Left kidney (tissue), 2 donors: ENCODE data around the gene HPN. TPM values are rescaled to one million over a fixed set of nuclear protein-coding genes. Genes with fewer than 3 reads are reported as not detected.
"Not testable (repeated sequence)": the region's sequence is repeated elsewhere in the genome, so short reads cannot be mapped to it uniquely, and the experiment has no call there.

Experiments
- DNase-seq: peaks from one replicate; pipeline ENCODE4 v3.0.0-alpha.2; 2013
- polyA plus RNA-seq: library from polyadenylated mRNA; unstranded; fragments of 120-200 nt; gene quantifications from one replicate; pipeline ENCODE4 v1.2.1, GENCODE V29; 2013; ENCODE audit not compliant: insufficient read length

The HPN gene
- polyA plus RNA-seq, 1 donor = 89.0 TPM

DNA sequence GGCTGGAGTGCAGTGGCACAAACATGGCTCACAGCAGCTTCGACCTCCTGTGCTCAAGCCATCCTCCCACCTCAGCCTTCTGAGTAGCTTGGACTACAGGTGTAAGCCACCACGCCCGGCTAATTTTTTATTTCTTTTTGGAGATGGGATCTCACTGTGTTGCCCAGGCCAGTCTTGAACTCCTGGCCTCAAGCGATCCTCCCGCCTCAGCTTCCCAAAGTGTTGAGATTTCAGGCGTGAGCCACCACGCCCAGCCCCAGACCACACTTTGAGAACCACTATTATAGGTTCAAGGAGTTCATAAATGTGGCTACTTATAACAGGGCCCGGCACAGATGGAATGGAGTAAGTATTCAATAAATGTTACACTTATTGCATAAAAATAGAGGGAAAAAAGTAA is 14.5 kb upstream of the HPN start:
- no peak for DNase-seq

DNA sequence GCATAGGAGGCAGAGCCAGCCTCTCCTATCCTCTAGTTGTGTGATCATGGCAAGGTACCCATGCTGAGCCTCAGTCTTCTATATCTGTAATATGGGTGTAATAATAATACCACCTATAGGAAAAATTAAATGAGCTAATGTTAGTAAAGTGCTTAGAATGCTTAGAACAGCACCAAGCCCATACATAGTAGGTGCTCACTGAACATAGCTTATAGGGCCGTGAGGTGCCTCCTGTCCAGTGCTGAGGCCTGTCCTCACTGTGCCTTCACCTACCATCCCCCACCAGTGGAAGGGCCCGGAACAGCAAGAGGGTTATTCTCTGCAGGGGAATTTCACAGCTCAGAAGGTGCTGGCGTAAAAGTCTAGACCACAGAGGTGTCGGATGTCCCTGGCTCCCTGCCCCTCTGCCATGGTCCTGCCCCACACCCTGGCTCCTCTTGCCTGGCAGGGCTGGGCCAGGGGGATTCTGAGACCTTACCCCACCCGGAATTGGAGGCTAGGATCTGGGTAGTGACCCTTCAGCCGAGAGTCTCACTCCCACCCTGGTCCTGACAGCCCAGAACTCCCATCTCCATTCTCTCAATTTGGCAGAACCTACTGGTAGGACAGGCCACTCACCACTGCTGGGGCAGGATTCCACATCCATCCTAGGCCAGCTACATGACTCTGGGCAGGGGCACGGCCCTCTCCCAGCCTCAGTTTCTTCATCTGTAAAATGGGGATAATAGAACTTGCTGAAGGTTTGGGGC is 13.5 kb upstream of the HPN start:
- no peak for DNase-seq

DNA sequence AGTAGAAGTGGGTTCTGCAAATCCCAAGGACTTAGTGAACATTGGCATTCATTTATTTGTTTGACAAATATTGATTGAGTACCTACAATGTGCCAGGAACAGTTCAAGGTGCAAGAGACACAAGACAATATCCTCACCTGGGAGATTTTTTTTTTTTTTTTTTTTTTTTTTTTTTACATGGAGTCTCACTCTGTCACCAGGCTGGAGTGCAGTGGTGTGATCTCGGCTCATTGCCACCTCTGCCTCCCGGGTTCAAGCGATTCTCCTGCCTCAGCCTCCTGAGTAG is 13.0 kb upstream of the HPN start:
- DNase-seq = not testable (repeated sequence)

DNA sequence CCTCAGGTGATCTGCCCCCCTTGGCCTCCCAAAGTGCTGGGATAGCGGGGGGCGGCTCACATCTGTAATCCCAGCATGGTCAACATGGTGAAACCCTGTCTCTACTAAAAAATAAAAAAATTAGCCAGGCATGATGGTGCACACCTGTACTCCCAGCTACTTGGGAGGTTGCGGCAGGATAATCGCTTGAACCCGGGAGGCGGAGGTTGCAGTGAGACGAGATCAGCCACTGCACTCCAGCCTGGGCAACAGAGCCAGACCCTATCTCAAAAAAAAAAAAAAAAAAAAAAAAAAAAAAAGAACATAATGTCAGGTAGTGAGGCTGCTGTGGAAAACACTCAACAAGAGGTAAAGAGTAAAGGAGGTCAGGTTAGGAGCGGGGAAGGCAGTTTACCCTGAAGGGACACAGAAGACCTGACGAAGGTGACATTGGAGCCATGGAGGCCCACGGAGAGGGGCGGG is 12.2 kb upstream of the HPN start:
- not testable (repeated sequence) for DNase-seq

DNA sequence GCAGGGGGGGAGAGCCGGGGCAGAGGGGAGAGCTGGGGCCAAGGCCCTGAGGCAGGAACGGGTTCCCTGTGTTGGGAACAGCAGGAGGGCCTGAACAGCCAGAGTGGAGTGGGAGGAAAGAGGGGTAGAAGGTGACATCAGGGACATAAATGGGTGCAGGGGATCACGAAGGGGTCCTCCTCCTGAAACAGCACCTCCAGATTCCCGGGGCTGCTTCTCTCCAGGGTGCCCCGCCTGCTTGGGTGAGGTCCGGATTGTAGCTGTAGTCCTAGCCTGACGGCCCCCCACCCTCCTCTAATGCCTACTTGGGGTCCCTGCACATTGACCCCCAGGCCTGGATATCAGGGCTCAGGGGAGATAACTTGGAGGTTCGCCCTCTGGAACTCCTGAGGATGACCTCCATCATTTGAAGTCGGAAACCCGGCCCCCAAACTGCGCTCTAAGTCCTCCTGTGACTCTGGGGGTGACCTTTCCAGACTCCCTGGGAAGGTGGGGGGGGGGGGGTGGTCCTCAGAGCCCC is 11.7 kb upstream of the HPN start:
- DNase-seq = no peak

DNA sequence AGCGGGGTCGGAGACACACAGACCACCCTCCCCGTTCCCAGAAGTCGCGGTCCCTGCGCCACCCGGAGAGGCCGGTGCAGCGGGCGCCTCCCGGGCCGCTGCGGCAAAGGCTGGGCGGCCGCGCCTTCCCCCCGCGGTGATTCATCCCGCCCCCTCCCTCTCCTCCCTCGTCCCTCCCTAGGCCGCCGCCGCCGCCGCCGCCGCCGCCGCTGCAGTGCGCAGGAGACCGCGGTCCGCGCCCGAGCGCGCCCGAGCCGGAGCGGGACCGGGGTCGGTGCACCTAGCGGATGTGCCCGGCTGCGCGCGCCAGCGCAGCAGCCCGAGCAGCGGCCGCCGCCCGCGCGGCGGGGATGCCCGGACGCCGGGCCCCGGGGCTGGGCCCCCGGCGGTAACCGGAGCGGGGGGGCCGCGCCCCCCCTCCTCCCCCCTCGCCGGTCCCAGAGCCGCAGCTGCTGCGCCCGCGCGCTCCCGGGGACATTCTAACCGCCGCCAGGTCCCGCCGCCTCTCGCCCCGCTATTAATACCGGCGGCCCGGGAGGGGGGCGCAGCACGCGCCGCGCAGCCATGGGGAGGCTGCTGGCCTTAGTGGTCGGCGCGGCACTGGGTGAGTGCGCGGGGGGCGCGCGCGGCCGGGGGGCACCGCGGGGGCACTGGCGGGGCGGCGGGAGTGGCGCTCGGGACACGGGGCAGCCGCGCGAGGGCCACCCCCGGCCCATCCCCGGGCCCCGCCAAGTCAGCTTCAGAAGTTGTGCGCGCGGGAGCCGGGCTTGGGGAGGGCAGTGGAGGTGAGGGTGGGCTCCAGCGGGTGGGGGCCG is 11.1 kb upstream of the HPN start, which contains the start of gene SCN1B:
Gene SCN1B (plus strand): TSS at position 214 of the 815 bp plus-strand sequence. CDS start 351 bp downstream, at position 565.
- DNase-seq = peak; percentile 45

DNA sequence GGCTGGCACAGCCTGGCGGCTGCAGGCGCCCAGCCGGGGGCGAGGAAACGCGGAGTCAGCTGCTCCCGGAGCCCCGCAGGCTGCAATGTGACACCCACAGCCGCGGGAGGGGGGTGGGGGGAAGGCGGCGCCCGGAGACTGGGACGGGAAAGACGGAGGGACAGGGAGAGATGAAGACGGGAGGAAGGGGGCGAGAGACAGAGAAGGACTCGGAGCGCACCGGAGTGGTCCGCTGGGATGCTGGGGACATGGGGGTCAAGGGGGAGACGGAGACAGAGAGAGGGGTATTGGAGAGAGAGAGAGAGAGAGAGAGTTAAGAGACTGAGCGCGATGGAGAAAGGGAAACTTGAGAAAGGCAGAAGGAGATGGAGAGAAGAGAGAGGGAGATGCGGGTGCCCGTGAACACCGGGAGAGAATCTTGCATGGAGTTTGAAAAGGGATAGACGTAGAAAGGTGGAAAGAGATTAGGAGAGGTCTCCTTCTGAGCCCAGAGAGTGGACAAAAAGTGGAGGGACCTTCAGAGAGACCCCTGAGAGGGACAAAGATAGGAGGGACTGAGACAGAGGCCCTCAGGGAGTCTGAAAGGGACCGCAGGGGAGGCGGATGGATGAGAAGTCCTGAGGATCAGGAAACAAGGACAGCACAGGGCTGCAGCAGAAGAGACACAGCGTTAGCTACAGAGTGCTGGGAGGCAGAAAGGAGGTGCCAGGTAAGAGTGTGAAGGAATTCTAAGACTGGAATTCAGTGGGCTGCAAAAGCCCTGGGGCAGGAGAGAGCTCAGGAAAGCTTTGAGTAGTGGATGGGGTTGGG is 10.2 kb upstream of the HPN start:
- no peak for DNase-seq

DNA sequence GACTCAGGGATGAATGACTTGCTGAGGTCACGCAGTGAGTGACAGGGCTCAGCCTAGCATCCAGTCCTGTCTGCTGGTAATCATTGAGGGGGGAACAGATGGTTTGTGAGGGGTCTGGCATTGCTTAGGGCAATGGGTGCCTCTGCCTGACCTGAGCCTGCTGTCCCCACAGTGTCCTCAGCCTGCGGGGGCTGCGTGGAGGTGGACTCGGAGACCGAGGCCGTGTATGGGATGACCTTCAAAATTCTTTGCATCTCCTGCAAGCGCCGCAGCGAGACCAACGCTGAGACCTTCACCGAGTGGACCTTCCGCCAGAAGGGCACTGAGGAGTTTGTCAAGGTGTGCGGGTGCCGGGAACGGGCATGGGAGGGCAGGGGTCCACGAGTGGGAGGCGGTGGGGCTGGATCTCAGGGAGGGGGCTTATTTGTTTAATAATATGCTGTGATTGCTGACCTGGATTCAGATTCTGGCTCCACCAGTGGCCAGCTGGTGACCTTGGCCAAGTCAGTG is 9.1 kb upstream of the HPN start:
- no peak for DNase-seq

DNA sequence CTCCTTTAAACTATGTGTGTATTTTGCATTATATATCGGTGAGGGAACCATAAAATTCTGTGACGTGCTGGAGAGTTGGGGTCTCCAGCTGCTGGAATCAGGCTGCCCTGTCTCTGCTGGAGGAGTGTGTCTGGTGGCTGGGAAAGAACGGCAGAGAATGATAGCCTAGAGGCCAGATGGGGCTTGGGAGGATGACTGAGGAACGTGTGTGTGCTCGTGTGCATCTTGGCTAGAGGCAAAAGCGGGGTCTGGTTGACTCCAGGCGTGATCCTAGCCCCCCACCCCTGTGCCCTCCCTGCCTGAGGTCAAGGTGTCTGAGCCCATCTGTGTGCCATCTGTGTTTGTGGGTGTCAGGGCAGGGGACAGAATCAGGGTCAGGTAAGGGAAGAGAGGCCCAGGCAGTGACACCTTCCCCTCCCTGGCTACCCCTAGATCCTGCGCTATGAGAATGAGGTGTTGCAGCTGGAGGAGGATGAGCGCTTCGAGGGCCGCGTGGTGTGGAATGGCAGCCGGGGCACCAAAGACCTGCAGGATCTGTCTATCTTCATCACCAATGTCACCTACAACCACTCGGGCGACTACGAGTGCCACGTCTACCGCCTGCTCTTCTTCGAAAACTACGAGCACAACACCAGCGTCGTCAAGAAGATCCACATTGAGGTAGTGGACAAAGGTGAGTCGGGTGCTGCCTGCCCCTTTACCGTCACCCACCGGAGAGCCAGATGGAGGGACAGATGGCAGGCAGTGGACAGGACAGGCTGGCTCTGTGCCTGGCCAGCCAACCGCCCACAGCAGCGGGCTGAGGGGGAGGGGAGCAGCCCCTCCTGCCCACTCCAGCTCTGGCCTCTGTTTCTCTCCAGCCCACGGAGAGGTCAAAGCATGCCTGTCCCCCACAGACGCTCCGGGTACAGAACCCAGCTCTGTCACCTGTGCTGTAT is 8.2 kb upstream of the HPN start:
- DNase-seq = no peak

DNA sequence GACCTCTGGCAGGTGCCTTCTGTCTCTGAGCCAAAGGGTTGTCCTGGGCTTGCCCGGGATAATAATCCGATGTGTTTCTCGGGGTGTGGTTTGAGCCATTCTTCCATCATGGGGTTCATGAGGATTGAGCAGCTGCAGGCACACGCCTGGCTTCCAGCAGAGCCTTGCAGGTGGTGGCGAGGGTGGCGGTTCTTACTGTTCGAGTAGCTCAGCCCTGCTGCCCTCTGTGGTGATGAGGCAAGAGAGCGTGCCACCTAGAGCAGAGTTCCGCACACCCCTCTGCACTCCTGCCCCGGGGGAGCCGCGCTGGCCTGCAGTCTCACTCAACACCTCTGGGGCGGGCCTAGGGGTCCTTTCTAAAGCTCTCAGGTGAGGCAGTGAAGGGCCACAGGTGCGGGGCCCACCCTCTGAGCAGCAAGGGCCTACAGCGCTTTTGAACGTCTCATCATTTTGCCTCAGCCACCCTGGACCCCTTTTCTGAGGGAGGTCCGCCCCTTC is 7.5 kb upstream of the HPN start:
- DNase-seq = no peak

DNA sequence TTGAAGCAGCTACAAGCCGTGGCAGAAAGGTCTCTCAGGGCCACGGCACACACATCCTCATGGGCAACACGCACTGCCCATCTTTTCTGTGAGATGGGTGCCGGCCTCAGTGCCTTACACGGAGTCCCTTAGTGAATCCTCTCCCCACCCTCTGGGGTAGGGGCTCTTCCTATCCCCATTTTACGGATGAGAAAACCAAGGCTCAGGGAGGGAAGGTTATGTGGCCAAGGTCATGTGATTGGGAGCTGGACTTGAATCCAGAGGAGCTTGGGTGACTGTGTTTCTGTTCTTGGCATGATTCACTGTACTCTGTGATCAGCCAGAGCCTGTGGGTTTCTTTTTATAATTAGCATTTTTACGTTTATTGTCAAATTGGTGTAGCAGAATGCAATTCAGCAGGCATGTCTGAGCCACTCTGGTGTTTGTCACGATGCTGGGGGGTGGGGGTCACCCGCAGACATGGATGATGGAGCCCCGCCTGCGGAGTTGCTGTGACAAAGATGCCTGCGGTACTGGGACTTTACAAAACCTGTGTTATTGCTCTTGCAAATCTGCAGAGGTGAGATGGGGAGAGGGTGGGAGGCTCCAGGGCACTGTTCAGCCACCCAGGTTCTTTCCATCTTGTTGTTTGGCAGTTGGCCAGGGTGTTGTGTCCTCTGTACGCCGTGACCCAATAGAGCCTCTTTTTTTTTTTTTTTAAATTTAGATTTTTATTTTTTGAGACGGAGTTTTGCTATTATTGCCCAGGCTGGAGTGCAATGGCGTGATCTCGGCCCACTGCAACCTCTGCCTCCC is 6.7 kb upstream of the HPN start:
- DNase-seq = no peak

DNA sequence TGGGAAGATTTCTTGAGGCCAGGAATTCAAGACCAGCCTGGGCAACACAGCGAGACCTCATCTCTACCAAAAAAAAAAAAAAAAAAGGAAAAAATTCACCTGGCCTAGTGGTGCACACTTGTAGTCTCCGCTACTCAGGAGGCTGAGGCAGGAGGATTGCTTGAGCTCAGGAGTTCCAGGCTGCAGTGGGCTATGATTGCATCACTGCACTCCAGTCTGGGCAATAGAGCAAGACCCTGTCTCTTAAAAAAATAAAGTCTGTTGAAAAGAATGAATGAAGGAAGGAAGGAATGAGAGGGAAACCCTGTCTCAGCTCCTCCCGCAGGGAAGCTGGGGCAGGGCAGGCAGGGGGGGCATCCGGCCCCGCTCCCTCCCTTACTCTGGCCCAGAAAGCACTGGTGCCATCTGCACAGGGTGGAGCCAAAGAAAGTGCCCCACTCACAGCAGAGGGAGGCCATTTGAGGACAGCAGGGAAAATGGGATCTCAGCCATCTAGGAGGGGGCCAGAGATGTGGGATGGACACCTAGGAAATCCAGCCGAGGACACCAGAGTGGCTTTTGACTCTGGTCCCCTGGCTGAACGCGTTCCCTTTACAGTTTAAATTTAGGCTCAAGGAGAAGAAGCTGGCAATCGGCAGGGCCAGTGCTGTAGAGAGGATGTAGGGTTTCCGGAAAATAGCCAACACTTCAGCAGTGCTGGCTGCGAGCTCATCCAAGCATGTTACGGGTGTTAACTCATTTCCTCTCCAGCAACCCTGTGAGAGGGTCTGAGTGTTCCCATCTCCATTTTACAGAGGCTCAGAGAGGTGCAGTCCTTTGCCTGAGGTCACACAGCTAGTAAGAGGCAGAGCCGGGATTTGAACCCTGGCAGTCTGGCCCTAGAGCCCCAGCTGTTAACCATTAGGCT is 3.6 kb upstream of the HPN start:
- DNase-seq = no peak

DNA sequence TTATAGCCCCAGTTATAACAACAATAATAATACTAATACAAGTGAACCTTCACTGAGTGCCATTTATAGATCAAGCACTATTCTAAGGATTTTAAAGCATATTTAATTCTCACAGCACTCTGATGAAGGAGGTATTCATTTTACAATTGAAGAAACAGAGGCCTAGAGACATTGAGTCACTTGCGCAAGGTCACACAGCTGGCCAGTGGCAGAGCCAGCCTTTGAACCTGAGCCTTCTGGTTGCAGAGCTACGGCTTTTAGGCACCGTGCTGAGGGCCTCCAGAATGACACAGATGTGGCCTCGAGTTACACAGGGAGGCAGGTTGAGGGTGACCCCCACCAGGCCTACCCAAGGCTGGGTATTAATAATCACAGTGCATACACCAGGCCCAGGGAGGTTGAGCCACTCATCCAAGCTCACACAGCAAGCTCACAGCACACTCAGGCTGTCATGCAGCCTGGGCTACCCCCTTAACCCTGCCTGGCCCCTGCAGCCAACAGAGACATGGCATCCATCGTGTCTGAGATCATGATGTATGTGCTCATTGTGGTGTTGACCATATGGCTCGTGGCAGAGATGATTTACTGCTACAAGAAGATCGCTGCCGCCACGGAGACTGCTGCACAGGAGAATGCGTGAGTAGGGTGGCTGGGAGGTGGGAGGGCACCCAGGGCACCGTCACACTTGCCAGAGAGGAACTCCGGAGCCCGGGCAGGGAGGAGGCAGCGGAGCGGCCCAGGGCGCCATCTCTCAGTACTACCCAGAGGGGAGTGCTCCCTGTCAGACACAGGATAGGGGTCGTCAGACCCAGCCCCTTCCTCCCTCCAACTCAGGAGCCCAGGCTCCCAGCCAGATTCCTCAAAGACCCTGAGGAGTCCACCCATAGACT is 2.7 kb upstream of the HPN start:
- DNase-seq = no peak

DNA sequence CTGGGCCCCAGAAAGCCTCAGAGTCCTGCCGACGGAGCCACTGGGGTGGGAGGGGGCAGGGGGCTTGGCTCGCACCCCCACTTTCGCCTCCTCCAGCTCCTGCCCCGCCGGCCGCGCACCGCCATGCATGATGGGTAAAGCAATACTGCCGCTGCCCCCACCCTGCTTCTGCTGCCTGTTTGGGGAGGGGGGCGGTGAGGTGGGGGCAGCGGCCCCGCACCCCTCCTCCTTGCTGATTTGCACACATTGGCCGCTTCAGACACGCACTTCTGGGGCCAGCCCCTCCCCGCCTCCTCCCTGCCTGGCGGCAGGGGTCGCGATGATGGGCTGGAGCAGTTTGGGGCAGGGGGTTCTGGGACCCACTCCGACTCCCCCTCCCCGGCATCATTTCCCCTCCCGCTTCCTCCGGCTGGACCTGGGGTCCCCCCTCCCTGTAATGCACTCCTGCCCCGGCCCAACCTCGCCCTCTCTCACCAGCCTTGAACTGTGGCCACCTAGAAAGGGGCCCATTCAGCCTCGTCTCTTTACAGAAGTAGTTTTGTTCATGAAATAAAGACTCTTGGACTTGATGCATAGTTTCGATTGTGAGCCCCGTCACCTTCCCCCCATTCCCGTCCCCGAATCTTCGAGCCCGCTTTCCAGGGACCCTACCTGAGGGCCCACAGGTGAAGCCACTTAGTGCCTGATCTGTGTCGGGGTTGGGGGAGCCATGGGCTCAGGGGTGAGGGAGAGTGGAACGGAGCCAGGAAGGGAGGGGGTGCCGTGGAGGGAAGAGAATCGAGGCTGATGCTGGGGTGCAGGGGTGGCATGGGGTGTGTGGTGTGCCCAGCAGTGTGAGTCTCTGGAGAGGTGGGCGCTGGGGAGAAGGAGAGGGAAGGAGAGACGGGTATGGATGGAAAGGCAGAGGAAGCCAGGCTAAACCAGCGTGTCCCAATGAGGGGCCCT is 1.4 kb upstream of the HPN start:
- no peak for DNase-seq

DNA sequence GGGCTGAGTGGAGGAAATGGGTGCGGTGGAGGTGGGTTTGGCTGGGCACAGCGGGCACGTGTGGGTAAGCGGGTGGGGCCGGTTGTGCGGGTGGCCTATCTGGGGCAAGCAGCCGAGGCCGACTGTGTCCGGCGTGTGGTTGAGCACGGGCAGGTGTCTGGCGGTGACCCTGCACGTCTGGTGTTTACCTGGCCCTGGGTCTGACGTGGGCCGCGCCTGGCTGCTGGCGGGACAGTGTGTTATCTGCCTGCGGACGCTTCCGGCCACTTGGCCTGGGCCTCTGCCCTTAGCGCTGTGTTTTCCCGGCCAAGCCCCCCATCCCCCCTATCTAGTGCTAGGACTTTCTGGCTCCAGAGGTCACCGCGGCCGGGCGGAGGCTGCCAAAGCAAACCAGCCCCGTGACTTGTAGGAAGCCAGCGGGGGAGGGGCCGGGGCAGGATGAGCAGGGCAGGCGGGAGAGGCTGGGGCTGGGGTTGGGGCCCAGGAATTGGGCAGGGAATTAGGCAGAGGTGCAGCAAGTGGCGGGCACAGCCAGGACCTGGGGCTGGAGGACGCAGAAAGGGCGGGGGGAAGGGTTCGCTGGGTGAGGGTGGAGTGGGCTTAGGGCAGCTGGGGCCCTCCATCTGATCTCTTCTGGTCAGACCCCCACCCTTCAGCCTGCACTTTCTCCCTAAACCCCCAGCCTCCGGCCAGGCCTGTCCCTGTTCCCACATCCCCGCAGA is 534 bp upstream of the HPN start:
- DNase-seq = peak; percentile 38
